Stimulated activated effector memory CD8-positive, alpha-beta T cell treated with anti-CD3 and anti-CD28 coated beads, Interleukin-12 subunit alpha, Interleukin-12 subunit beta, amount 100 ng/mL, for 72 hours (primary cell): ENCODE measurements around the gene POGLUT3.

Experiments
- ATAC-seq: fragments of 150-1000 bp; cut with Tn5 transposase; 2 replicates; pipeline ENCODE4 v1.10.0; 2021
- DNase-seq, 2 donors: peaks; one replicate each; pipeline ENCODE4 v3.0.0; 2021 to 2022; ENCODE audit warnings: low spot score in 2 of 2
- H3K27ac Mint-ChIP-seq: one replicate; pipeline ENCODE4 v1.8.0; 2022; ENCODE audit warnings: mild to moderate bottlenecking, mixed read lengths
- H3K36me3 Mint-ChIP-seq: one replicate; pipeline ENCODE4 v1.8.0; 2022; ENCODE audit warnings: mild to moderate bottlenecking, mixed read lengths
- H3K4me1 Mint-ChIP-seq: one replicate; pipeline ENCODE4 v1.8.0; 2022; ENCODE audit warnings: mixed read lengths
- H3K4me3 Mint-ChIP-seq: one replicate; pipeline ENCODE4 v1.8.0; 2022; ENCODE audit warnings: mild to moderate bottlenecking, mixed read lengths
- H3K9me3 Mint-ChIP-seq: one replicate; pipeline ENCODE4 v1.8.0; 2022; ENCODE audit warnings: mixed read lengths

Gene POGLUT3

GRCh38 chr11:108516125-108516524 lies 17.9 kb upstream of the POGLUT3 start:
- Mint-ChIP-seq H3K27ac (no peak overlapping the region), H3K36me3 (no peaks in the 10 kb centered on the region), H3K9me3 (no peaks in the 10 kb centered on the region), H3K4me1 (no peaks in the 10 kb centered on the region), H3K4me3 (no peak overlapping the region)
- ATAC-seq = no peak
- DNase-seq = no peak

- H3K36me3 Mint-ChIP-seq = no peaks in the 10 kb centered on the region
- H3K4me3 Mint-ChIP-seq = no peak overlapping the region
- no peak overlapping the region for H3K27ac Mint-ChIP-seq
- DNase-seq = peak in 1 of 2 donors; percentile 44
- no peaks in the 10 kb centered on the region for H3K9me3 Mint-ChIP-seq
- no peaks in the 10 kb centered on the region for H3K4me1 Mint-ChIP-seq
- peak; percentile 66 for ATAC-seq
Observed at GRCh38 chr11:108512708-108513107, 14.5 kb upstream of the POGLUT3 start.

- DNase-seq (no peak), ATAC-seq (no peak)
- Mint-ChIP-seq H3K27ac (no peak overlapping the region), H3K9me3 (no peaks in the 10 kb centered on the region), H3K4me3 (no peak overlapping the region), H3K36me3 (no peaks in the 10 kb centered on the region), H3K4me1 (no peaks in the 10 kb centered on the region)
Observed at GRCh38 chr11:108511851-108512474, 13.8 kb upstream of the POGLUT3 start.

GRCh38 chr11:108508653-108509593 lies 10.7 kb upstream of the POGLUT3 start:
- Mint-ChIP-seq H3K9me3 (no peaks in the 10 kb centered on the region), H3K4me3 (no peak overlapping the region), H3K27ac (no peak overlapping the region), H3K36me3 (no peaks in the 10 kb centered on the region), H3K4me1 (no peaks in the 10 kb centered on the region)
- DNase-seq = no peak
- no peak for ATAC-seq

GRCh38 chr11:108501396-108501795 lies 3.2 kb upstream of the POGLUT3 start:
- Mint-ChIP-seq H3K36me3 (peaks cover 6% of the 10 kb centered on the region), H3K27ac (no peak overlapping the region), H3K4me3 (no peak overlapping the region), H3K9me3 (no peaks in the 10 kb centered on the region), H3K4me1 (peaks cover 14% of the 10 kb centered on the region)
- DNase-seq = no peak
- no peak for ATAC-seq

GRCh38 chr11:108500721-108501120 lies 2.5 kb upstream of the POGLUT3 start:
- no peak overlapping the region for H3K4me3 Mint-ChIP-seq
- H3K9me3 Mint-ChIP-seq = no peaks in the 10 kb centered on the region
- peaks cover 19% of the 10 kb centered on the region for H3K4me1 Mint-ChIP-seq
- peaks cover 6% of the 10 kb centered on the region for H3K36me3 Mint-ChIP-seq
- no peak overlapping the region for H3K27ac Mint-ChIP-seq
- no peak for ATAC-seq
- DNase-seq = no peak

GRCh38 chr11:108500169-108500568 lies 2.0 kb upstream of the POGLUT3 start:
- ATAC-seq (no peak), DNase-seq (no peak)
- H3K4me1 Mint-ChIP-seq = peaks cover 22% of the 10 kb centered on the region
- H3K36me3 Mint-ChIP-seq = peaks cover 6% of the 10 kb centered on the region
- peak overlapping the region; percentile 82 for H3K4me3 Mint-ChIP-seq
- peak overlapping the region; percentile 96 for H3K27ac Mint-ChIP-seq
- H3K9me3 Mint-ChIP-seq = no peaks in the 10 kb centered on the region

- Mint-ChIP-seq H3K36me3 (peaks cover 6% of the 10 kb centered on the region), H3K27ac (peak overlapping the region; percentile 96), H3K4me3 (peak overlapping the region; percentile 82), H3K9me3 (no peaks in the 10 kb centered on the region), H3K4me1 (peaks cover 31% of the 10 kb centered on the region)
- ATAC-seq (no peak), DNase-seq (no peak)
Observed at GRCh38 chr11:108498816-108499408, 728 bp upstream of the POGLUT3 start.

- Mint-ChIP-seq H3K4me3 (peak overlapping the region; percentile 82), H3K36me3 (peaks cover 6% of the 10 kb centered on the region), H3K4me1 (peaks cover 31% of the 10 kb centered on the region), H3K9me3 (no peaks in the 10 kb centered on the region), H3K27ac (peak overlapping the region; percentile 96)
- peak; percentile 46 to 85 for DNase-seq
- peak; percentile 91 for ATAC-seq
Observed at GRCh38 chr11:108497317-108498045, 703 bp downstream of the POGLUT3 start.

- ATAC-seq = no peak
- DNase-seq = no peak
- Mint-ChIP-seq H3K9me3 (no peaks in the 10 kb centered on the region), H3K27ac (peak overlapping the region; percentile 96), H3K4me1 (peaks cover 31% of the 10 kb centered on the region), H3K4me3 (peak overlapping the region; percentile 82), H3K36me3 (peaks cover 6% of the 10 kb centered on the region)
Observed at GRCh38 chr11:108496643-108497256, 1.4 kb downstream of the POGLUT3 start.

GRCh38 chr11:108495326-108495725 lies 2.9 kb downstream of the POGLUT3 start:
- Mint-ChIP-seq H3K36me3 (peaks cover 6% of the 10 kb centered on the region), H3K27ac (no peak overlapping the region), H3K9me3 (no peaks in the 10 kb centered on the region), H3K4me1 (peaks cover 31% of the 10 kb centered on the region), H3K4me3 (no peak overlapping the region)
- DNase-seq = no peak
- ATAC-seq = no peak

GRCh38 chr11:108494182-108494581 lies 4.0 kb downstream of the POGLUT3 start:
- no peak overlapping the region for H3K4me3 Mint-ChIP-seq

GRCh38 chr11:108491936-108492335 lies 6.2 kb downstream of the POGLUT3 start:
- ATAC-seq = no peak
- peaks cover 20% of the 10 kb centered on the region for H3K36me3 Mint-ChIP-seq
- H3K9me3 Mint-ChIP-seq = no peaks in the 10 kb centered on the region
- DNase-seq = no peak
- H3K4me3 Mint-ChIP-seq = no peak overlapping the region
- H3K27ac Mint-ChIP-seq = no peak overlapping the region
- peaks cover 23% of the 10 kb centered on the region for H3K4me1 Mint-ChIP-seq

More at GRCh38 chr11:108494182-108494581, 4.0 kb downstream of the POGLUT3 start:
- ATAC-seq = no peak
- Mint-ChIP-seq H3K9me3 (no peaks in the 10 kb centered on the region), H3K27ac (no peak overlapping the region), H3K36me3 (peaks cover 11% of the 10 kb centered on the region), H3K4me1 (peaks cover 31% of the 10 kb centered on the region)
- no peak for DNase-seq

- DNase-seq (no peak), ATAC-seq (no peak)
- Mint-ChIP-seq H3K36me3 (peaks cover 56% of the 10 kb centered on the region), H3K9me3 (no peaks in the 10 kb centered on the region), H3K27ac (peak overlapping the region; percentile 11), H3K4me1 (no peaks in the 10 kb centered on the region), H3K4me3 (no peak overlapping the region)
Observed at GRCh38 chr11:108486828-108487227, 11.4 kb downstream of the POGLUT3 start.

GRCh38 chr11:108486331-108486730 lies 11.9 kb downstream of the POGLUT3 start:
- Mint-ChIP-seq H3K36me3 (peaks cover 61% of the 10 kb centered on the region), H3K27ac (peak overlapping the region; percentile 11), H3K4me3 (no peak overlapping the region), H3K9me3 (no peaks in the 10 kb centered on the region), H3K4me1 (no peaks in the 10 kb centered on the region)
- ATAC-seq (no peak), DNase-seq (no peak)
